HUES48 (cell line): ENCODE measurements around the gene C2orf78.

Experiments used
- H3K27ac ChIP-seq: one replicate; pipeline ENCODE4 v1.7.0; 2013; ENCODE audit warnings: low read depth, low read length, inconsistent platforms
- H3K27me3 ChIP-seq: 2 replicates; pipeline ENCODE4 v1.6.1; 2013; ENCODE audit warnings: mild to moderate bottlenecking, low read length; ENCODE audit not compliant: control insufficient read depth, insufficient read depth
- H3K36me3 ChIP-seq: 2 replicates; pipeline ENCODE4 v1.6.1; 2013; ENCODE audit warnings: low read length; ENCODE audit not compliant: control insufficient read depth, insufficient read depth
- H3K4me1 ChIP-seq: 2 replicates; pipeline ENCODE4 v1.6.1; 2013; ENCODE audit warnings: mild to moderate bottlenecking, low read length; ENCODE audit not compliant: control insufficient read depth, insufficient read depth
- H3K4me3 ChIP-seq: 2 replicates; pipeline ENCODE4 v1.5.1; 2013; ENCODE audit warnings: mild to moderate bottlenecking, low read depth, low read length
- H3K9ac ChIP-seq: 2 replicates; pipeline ENCODE4 v1.6.1; 2013; ENCODE audit warnings: mild to moderate bottlenecking, low read depth, low read length, moderate library complexity
- H3K9me3 ChIP-seq: 2 replicates; pipeline ENCODE4 v1.6.1; 2013; ENCODE audit warnings: low read length; ENCODE audit not compliant: control insufficient read depth, insufficient read depth

C2orf78 gene

GRCh38 chr2:73837847-73838585 lies 54.0 kb downstream of the C2orf78 start:
- H3K4me1 ChIP-seq, result no peaks in the 10 kb centered on the region
- no peak overlapping the region for H3K4me3 ChIP-seq
- no peaks in the 10 kb centered on the region for H3K27me3 ChIP-seq
- H3K9ac ChIP-seq, result no peak overlapping the region
- no peak overlapping the region for H3K27ac ChIP-seq
- no peaks in the 10 kb centered on the region for H3K9me3 ChIP-seq
- H3K36me3 ChIP-seq, result peaks cover 61% of the 10 kb centered on the region

DNA sequence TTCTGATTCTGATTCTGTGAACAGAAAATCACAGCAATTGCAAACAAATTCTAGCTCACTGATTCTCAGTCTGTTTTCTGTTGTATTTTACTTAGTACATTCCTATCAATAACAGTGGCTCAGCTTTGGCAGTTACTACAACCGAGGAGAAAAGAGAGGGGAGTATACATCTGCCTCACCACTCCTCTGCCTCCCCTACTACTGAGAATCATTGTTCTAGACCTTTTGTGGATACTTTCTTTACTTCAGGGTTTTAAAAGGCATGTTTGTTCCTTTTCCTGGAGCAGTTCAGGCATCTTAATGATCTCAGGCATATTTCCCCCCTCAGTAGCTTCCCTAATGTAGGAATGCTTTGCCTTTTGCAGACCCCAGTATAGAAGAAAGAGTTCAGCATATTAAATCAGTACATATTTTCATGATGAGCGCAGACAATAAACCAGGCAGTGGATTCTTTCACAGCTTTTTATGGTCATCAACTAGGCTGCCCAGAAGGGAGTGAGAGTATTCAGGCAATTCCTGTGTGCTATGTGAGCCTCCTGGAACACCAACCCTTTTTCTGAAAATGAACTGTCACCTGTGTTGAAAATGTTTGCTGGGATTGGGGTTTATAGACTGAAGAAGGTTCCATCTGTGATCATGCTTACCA lies 55.0 kb downstream of the C2orf78 start:
- H3K27ac ChIP-seq, result no peak overlapping the region
- no peaks in the 10 kb centered on the region for H3K27me3 ChIP-seq
- H3K9me3 ChIP-seq, result no peaks in the 10 kb centered on the region
- no peaks in the 10 kb centered on the region for H3K4me1 ChIP-seq
- H3K9ac ChIP-seq, result no peak overlapping the region
- peaks cover 59% of the 10 kb centered on the region for H3K36me3 ChIP-seq
- no peak overlapping the region for H3K4me3 ChIP-seq

DNA sequence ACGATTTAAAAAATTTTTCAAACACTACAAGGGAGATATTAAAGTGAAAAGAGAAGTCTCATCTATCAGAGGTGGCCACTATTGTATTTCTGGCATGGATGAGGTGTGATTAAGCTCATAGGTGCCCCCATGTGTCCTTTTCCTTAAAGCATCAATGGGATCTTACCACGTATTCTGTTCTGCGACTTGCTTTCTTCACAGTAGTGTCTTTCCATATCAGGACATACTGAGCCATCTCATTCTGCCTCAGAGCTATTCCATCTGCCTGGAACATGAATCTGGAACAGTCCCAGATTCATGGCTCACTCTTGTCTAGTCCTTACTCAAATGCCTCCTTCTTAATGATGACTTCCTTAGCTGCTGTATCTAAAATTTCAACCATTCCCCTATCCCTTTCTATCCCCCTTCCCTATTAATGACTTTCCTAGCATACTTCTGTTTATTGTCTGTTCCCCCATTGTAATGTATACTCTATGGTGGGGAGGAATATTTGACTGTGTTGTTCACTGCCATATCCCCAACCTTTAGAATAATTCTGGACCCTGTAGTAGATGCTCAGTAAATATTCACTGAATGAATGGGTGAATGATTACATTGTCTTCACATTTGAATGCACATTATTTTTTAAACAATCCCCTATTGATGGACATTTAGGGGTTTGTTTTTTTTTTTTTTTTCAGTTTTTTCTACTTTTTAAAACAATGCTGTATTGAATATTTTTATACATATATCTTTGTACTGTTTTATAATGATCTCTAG lies 55.8 kb downstream of the C2orf78 start:
- Histone ChIP-seq H3K36me3 (peaks cover 61% of the 10 kb centered on the region), H3K9ac (no peak overlapping the region), H3K27me3 (no peaks in the 10 kb centered on the region), H3K4me3 (no peak overlapping the region), H3K9me3 (no peaks in the 10 kb centered on the region), H3K27ac (no peak overlapping the region), H3K4me1 (no peaks in the 10 kb centered on the region)

DNA sequence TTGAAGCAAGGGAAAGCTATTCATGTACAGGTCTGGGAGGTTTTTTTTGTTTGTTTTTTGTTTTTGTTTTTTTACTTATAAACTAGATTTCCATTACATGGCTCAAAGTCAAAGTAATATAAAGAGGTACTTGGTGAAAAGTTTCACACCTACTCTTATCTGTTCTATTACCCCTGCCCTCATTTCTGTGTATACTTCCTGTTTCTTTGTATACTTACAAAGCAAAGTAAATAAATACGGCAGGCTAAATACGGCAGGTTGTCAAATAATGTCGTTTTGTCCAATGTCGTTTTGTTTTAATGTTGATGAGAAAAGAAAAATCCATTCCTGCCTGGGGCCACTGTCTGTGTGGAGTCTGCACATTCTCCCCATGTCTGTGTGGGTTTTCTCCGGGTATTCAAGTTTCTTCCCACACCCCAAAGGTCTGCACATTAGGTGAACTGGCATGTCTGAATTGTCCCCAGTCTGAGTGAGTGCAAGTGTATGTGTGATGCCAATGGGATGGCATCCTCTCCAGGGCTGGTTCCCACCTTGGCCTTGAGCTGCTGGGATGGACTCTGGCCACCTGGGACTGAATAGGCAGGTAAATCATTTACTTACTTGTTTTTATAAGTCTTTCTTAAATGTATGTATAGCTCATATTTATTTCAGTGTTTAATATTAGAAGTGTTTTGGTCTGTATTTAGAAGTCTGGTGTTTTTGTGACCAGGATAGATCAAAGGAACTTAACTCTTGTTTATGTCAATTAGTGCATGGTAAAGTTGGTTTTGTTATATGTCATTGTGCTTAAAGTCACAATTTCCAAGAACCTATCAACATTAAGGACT lies 58.1 kb downstream of the C2orf78 start:
- H3K9ac ChIP-seq, result no peak overlapping the region
- no peaks in the 10 kb centered on the region for H3K9me3 ChIP-seq
- no peak overlapping the region for H3K4me3 ChIP-seq
- H3K36me3 ChIP-seq, result peaks cover 78% of the 10 kb centered on the region
- no peaks in the 10 kb centered on the region for H3K27me3 ChIP-seq
- H3K4me1 ChIP-seq, result no peaks in the 10 kb centered on the region
- H3K27ac ChIP-seq, result no peak overlapping the region

GRCh38 chr2:73842739-73843019 lies 58.7 kb downstream of the C2orf78 start:
- no peak overlapping the region for H3K9ac ChIP-seq
- no peaks in the 10 kb centered on the region for H3K27me3 ChIP-seq
- no peak overlapping the region for H3K4me3 ChIP-seq
- H3K9me3 ChIP-seq, result no peaks in the 10 kb centered on the region
- peaks cover 84% of the 10 kb centered on the region for H3K36me3 ChIP-seq
- H3K27ac ChIP-seq, result no peak overlapping the region
- H3K4me1 ChIP-seq, result no peaks in the 10 kb centered on the region

DNA sequence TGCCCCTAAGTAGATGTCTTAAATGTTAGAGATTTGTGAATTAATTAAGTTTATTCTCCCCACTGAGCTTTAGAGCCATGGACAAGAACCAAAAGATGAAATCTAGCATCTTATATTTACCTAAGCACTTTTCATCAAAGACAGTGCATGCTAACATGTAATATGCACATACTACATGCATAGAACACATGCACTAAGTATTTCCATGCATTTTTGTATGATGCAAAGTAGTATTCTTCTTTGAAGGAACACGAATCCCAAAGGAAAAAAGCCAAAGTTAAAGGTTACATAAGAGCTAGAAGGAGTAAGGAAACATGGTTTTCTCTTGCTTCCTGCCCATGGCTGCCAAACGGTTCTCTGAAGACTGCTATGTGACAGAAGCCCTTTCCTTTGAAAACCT lies 60.1 kb downstream of the C2orf78 start:
- Histone ChIP-seq H3K9me3 (no peaks in the 10 kb centered on the region), H3K4me3 (no peak overlapping the region), H3K27ac (no peak overlapping the region), H3K4me1 (no peaks in the 10 kb centered on the region), H3K36me3 (peaks cover 87% of the 10 kb centered on the region), H3K9ac (no peak overlapping the region), H3K27me3 (no peaks in the 10 kb centered on the region)

DNA sequence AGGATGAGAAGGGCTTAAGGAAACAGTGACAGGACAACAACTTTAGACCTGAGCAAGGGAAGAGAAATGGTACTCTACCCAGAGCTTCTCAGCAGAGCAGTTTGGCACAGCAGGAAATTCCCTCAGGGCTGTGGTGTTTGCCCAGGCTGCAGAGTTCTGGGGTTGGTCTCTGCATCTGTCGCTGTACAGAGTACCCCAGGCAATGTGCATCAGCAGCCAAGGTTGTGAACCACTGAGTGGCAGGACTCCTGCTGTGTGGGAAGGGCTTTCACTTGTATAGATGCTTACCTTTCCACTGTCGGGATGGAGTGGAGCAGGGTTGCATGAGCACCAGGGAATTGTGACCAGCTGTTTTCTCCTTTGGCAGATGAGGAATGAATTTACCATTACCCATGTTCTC lies 66.0 kb downstream of the C2orf78 start:
- Histone ChIP-seq H3K9ac (no peak overlapping the region), H3K27me3 (no peaks in the 10 kb centered on the region), H3K27ac (no peak overlapping the region), H3K4me1 (no peaks in the 10 kb centered on the region), H3K4me3 (no peak overlapping the region), H3K9me3 (no peaks in the 10 kb centered on the region), H3K36me3 (peaks cover 95% of the 10 kb centered on the region)

DNA sequence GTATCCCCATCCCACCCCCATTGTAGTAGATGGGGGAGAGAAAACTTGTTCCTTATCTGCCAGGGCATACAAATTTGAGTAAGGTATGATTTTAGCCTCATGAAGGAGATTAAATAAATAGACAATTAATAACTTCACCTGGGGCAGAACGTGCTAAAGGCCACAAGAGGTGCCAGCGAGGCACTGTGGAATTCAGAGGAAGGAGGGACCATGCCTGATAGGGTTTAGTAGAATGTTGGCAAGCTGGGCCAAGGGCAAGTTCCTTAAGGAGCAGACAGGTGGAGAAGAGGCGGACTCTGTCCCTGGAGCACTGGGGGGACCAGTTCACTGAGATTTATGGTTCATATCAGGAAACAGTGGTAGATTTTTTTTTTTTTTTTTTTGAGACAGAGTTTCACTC lies 67.3 kb downstream of the C2orf78 start:
- H3K9ac ChIP-seq, result no peak overlapping the region
- H3K4me1 ChIP-seq, result no peaks in the 10 kb centered on the region
- peaks cover 95% of the 10 kb centered on the region for H3K36me3 ChIP-seq
- H3K27ac ChIP-seq, result no peak overlapping the region
- no peaks in the 10 kb centered on the region for H3K9me3 ChIP-seq
- H3K4me3 ChIP-seq, result no peak overlapping the region
- H3K27me3 ChIP-seq, result no peaks in the 10 kb centered on the region

DNA sequence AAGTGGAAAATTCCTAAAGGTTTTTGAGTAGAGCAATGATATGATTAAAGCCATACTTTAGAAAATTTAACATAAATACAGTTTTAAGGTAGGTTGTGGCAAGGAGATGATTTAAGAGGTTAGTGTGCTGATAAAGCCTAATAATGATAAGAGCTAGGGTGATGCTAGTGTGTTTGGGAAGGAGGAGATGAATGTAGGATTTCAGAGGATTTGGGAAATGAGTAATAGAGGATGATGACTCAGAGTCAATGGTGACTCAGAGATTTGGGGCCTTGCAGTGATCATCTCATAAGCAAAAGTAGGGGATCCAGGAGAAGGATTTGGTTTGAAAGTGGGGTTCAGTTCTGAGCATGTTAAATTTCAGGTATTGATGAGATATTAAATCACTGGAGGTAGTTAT lies 68.0 kb downstream of the C2orf78 start:
- peaks cover 95% of the 10 kb centered on the region for H3K36me3 ChIP-seq
- H3K4me3 ChIP-seq, result no peak overlapping the region
- no peaks in the 10 kb centered on the region for H3K9me3 ChIP-seq
- H3K27ac ChIP-seq, result no peak overlapping the region
- H3K27me3 ChIP-seq, result no peaks in the 10 kb centered on the region
- H3K9ac ChIP-seq, result no peak overlapping the region
- H3K4me1 ChIP-seq, result no peaks in the 10 kb centered on the region

- Histone ChIP-seq H3K36me3 (peaks cover 90% of the 10 kb centered on the region), H3K4me1 (no peaks in the 10 kb centered on the region), H3K9me3 (no peaks in the 10 kb centered on the region), H3K4me3 (no peak overlapping the region), H3K9ac (no peak overlapping the region), H3K27ac (no peak overlapping the region), H3K27me3 (no peaks in the 10 kb centered on the region)
Observed at GRCh38 chr2:73855526-73855925, 71.5 kb downstream of the C2orf78 start.
